ENCODE results near the gene LHFPL6.
A peak's percentile ranks its signal among the peaks of the same experiment; 100 is the strongest.

The LHFPL6 gene

DNA sequence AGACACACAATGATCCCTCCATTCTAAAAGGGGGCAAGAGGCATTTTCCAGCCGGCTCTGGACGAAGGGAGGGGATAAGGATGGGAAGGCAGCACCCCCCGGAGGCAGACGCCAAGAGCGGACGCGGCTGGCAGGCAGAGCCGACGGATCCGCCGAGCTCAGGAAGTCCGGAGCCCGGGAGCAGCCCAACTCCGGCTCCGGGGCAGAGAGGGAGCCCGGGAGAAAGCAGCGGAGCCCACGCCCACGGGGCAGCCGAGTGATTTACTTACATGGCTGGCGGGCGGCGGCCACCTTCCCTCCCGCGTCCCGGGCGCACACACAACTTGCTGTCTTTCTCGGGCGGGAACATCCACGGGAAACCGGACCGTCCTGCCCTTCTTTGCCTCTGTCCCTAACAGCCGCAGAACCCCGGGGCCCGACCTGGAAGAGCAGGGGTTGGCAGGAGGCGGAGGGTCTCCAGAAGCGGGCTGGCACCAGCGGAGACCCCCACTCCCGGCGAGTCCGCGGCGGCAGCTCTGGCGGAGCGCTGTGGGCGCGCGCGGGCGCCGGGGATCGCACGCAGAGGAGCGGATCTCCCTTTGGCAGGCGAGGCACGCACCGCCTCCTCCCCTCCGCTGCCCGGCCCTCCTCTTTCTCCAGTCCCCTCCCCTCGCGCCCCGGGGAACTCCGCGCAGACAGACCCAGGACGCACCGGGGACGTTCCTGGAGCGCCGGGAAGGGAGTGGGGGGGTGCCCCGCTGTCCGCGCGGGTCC, at the start of gene LHFPL6:
LHFPL6 (minus strand) TSS at position 580 of the 753 bp plus-strand sequence.
- no peak for DNase-seq (ENCODE audit: low read depth in 2 of 2, low spot score in 1 of 2)

DNA sequence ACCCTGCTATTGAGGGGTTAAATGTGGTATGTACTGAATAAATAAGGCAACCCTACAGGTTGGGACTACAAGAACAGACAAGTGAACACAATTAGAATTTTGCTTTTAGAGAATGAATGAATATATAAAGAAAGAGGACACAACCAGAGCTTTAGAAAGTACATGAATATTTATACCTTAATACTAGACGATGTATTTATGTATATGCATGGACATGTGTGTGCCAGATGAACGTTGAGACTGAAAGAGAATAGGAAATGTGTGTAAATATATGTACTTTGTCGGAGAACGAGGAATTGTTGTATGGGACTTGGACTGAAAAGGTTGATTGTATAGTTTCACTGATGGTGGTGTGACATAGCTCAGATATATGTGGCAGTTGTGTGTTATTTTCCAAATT, 43.1 kb upstream of the LHFPL6 start:
- no peak for DNase-seq (ENCODE audit: low read depth in 2 of 2, low spot score in 1 of 2)

DNA sequence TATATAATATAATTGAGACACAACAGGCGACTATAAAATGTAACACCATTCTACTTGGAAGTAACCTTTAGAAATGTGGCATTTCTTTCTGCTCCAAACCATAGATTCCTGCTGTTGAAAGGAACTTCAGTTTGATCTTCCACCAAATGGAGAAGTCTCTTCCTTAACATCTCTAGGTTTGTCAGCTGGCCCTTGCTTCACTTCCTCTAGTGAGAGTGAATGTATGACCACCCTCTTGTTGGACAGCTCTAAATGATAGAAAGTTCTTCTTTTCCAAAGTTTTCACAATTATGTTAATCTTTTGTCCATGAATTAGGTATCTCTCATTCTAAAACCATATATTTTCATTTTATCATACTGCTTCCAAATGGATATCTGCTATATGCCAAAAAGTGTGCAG, 38.7 kb upstream of the LHFPL6 start:
- no peak for DNase-seq (ENCODE audit: low read depth in 2 of 2, low spot score in 1 of 2)

DNA sequence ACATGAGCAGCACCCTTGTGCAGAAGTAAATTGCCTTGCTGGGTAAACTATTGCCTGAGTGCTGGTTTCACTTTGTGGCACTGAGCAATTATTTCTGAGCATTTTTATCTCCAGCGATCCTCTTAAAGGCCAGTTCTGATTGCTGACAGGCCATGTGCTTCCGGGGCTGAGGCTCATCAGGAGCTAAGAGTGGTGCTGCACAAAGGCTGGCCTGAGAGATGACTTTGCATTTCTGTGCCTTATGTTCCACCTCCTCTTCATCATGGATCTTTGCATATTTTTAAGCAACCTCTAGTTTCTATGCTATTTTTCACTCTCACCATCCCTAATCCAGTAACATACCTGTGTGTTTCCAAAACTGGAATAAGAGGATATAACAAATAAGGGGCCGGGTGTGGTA, 34.9 kb upstream of the LHFPL6 start:
- no peak for DNase-seq (ENCODE audit: low read depth in 2 of 2, low spot score in 1 of 2)

DNA sequence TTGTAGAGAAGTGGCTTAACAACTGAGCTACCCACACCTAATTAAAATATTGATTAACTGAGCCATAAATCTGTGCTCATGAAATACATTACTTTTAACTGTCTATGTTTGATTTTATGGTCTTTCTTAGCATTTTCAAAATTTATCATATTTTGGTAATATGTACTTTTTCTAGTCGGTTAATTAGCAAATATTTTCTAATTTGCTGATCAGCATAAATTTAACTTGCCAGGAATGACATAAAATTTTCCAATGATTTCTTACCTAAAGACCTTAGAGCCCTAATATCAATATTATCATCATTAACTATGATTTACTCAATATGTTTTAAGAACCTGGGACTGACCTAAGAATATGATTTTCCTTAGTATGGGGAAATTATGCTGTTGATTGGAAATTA, 32.6 kb upstream of the LHFPL6 start:
- no peak for DNase-seq (ENCODE audit: low read depth in 2 of 2, low spot score in 1 of 2)

DNA sequence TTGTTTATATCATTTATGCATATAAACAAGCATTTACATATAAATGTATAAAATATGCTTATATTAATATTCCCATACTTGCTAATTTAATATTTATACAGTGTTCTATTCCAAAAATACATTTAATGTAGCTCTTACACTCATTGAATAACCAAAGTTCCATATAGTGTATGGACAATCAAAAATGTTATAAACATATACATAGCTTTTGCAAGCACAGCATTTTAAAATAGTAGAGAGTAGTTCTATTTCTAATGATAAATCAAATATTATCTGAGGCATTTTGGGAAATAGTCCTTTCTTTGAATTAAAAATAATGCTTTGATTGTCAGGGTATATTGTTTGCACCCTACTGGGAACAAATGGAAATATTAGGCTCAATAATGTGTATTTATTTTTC, 30.0 kb upstream of the LHFPL6 start:
- DNase-seq (ENCODE audit: low read depth in 2 of 2, low spot score in 1 of 2), result no peak

DNA sequence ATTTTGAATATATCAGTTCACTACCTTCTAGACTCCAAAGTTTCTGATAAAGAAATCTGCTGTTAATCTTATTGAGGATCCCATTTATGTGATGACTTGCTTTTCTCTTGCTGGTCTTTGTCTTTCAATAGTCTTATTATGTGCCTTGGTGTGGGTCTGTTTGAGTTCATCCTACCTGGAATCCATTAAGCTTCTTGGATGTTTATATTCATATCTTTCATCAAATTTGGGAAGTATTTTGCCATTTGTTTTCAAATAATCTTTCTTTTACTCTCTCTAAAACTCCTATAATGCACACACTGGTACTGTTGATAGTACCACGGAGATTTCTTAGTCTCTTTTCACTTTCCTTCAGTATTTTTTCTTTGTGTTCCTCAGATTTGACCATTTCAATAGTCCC, 28.3 kb upstream of the LHFPL6 start:
- no peak for DNase-seq (ENCODE audit: low read depth in 2 of 2, low spot score in 1 of 2)

DNA sequence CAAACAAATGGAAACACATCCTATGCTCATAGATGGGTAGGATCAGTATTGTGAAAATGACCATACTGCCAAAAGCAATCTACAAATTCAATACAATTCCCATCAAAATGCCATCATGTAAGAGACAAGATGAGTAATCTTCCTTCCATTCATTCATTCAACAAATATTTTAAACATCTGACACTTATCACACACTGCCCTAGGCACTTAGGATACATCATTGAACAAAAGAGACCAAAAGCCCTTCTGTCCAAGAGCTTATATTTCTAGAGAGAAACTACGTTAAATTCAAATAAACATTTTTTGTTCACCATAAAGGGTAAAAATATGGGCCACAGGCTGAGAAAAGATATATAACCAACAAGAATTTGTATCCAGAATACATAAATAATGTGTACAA, 20.5 kb upstream of the LHFPL6 start:
- DNase-seq (ENCODE audit: low read depth in 2 of 2, low spot score in 1 of 2), result no peak

DNA sequence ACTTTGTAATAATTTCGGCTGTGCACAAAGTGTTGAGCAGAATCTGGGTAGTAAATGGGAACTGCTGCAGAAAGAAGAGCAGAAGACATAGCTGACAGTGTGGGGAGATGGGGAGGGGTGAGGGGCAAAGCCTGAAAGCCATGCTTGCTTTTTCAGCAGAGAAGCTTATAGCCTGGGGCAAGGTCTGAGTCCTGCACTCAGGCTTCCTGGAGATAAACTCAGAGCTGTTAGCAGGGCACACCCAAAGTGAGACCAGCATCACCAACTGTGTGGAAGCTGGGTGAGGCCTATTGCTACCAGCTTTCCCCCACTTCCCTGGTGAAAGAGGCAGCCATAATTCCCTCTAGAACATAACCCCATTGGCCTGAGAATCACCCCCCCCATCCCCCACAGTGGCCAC, 15.6 kb upstream of the LHFPL6 start:
- no peak for DNase-seq (ENCODE audit: low read depth in 2 of 2, low spot score in 1 of 2)

DNA sequence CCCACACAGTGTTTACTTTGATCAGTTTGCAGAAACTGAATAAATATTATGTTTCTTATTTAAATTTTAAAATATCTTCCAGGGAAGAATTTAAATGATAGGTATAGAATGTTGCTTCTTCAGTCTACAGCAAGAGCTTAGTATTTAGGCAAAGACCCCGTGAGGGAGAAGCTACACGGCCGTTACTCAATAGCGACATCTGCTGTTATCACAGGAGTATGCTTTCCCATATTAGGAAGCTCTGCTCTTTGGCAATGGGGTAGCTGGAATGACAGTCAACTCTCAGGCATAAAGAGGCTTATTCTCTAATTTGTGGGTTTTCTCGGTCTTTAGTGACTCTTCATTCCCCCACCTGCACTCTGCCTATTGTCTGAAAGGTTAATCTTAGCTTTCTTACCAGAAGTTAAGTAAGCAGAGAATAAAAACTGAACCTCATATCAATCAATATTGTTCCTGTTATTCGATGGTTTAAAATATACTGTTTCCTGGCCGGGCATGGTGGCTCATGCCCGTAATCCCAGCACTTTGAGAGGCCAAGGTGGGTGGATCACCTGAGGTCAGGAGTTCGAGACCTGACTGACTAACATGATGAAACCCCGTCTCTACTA, 13.2 kb upstream of the LHFPL6 start:
- DNase-seq (ENCODE audit: low read depth in 2 of 2, low spot score in 1 of 2), result no peak

DNA sequence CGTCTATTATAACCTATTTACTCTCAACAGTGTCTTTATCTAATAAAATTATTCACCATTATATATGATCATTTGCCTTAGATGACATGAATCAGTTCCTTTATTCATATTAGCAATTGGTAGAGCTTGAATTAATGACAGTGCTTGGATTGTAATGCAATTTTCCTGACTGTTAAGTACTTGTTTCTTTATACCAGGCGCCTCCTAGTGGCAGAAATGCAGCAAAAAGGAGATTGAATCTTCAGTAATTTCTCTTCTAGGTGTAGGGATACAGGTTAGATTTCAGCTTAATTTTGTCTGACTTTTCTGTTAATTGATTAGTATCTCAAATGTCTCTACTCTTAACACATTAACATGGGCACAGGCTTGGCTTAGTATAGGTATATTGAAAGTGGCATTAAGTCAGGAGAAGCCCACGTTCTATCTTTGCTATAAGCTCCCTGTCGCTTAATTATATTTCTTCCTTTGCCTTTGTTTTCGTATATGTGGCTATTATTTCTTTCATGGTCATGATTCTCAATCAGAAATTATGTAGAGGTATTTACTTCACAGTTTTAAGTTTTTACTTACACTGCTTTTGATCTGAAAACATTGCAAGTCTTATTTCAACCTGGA, 9.1 kb upstream of the LHFPL6 start:
- peak; percentile 16 to 33 for DNase-seq (ENCODE audit: low read depth in 2 of 2, low spot score in 1 of 2)

DNA sequence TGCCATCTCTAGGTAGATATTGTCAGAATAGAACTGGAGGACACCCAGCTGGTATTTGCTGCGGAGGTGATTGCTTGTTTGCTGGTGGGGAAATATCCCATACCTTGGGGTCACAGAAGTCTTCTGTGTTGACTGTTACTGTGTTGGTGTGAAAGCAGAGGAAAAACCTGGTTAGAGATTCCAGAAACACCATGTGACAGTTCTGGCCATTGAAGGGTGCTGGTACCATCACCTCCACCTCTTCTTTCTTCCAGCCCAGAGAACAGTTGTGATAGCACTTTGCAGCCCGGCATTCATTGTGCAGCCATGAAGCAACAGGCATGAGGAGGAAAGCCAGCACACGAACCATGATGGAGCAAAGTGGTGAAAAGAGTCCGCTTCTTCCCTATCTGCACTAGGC, 4.9 kb upstream of the LHFPL6 start:
- DNase-seq (ENCODE audit: low read depth in 2 of 2, low spot score in 1 of 2), result no peak

DNA sequence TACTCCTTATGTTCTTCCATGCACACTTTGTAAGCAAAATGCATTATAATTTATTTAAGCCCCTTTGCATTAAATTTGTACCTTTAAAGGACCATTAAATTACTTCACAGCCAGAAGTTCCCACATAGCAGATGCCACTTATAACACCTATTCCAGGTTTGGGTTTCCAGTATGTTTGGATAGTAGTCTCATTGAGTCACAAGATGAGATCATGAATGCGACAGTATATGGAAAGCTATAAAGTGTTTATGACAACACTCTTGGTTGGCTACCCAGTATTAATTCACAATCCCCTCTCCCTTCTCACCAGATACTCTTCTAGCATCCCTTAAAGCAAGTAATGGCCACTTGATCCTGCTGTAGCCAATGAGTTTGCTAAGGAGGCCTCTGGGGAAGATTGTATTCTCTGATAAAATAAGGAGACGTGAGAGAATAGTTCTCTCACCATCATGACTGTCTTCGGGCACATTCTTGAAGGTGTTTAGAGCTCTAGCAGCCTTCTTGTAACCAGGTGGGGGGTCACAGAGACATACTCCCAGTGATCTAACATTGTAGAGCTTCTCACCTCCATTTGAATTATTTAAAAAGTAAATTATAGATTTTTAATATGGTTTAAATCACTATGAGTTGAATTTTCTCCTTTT, 2.8 kb upstream of the LHFPL6 start:
- DNase-seq (ENCODE audit: low read depth in 2 of 2, low spot score in 1 of 2), result no peak

DNA sequence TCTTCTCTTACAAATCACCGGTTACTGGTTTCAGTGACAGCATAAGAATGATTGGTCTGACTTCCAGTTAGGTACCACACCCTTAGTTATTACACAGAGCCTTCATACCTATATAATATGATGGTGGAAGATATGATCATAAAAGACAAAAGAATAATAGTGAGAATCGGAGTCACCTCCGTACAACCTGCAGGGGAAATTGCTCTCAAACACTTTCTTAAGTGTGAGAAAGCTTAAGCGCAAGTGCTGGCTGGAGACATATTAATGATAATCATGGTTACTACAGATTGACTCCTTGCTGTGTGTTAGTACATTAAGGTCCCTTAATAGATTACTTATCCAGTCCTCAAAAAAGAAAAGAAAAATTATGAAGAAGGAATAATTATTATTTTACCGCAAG, 1.8 kb upstream of the LHFPL6 start:
- DNase-seq (ENCODE audit: low read depth in 2 of 2, low spot score in 1 of 2), result no peak

DNA sequence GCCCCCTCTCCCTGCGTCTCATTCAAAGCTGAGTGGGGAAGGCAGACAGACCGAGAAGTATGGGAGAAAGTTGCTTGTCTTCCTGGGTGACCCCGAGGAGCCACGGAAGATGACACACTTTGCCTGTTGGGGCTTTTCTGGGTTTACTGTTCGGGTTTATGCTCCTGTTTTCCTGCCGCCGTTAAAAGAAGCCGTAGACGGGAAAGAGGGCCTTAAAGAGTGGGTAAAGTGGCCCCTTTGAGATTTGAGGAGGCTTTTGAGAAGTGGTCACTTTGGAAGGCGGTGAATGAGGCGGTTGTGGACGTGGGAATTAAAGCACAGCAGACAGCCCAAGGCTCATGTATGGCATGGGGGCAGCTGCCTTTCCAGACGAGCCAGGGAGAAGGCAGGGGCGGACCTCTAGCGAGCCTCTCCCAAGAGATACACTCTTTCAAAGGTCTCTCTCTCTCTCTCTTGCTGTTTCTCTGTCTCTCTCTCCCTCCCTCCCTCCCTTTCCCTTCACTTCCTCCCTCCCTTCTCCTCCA, 493 bp upstream of the LHFPL6 start:
- DNase-seq (ENCODE audit: low read depth in 2 of 2, low spot score in 1 of 2), result no peak

DNA sequence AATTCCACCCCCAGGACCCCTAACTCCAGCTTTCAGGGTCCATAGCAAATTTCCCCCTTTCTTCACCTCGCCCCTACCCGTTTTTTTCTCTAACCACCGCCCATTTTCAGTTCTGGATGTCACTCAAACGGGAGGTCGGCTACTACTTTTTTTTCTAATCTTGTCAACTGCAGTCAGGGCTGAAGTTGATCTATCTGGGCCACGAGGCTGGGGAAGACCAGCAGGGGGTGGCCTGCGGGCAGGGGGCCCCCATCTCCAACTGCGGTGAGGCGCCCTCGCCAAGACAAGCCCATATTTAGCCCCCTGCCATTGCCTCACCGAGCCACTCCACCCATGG, 748 bp downstream of the LHFPL6 start:
- DNase-seq (ENCODE audit: low read depth in 2 of 2, low spot score in 1 of 2), result no peak

DNA sequence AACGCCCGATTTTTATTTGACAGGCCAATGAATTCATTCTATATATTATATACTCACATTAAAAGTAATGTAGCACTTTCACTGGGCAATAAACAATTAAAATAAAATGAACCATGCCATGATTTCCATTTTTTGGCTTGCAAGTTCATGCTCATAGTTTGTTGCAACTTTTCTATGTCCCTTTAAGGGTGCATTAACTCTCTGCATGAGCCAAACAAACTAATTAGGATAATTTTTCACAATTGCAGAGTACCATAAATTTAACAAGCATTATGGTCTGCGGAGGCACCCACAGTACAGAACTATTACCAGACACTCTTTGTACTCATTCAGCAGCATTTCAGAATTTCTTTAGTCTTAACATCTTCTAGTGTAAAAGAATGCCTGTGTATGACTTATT, 1.4 kb downstream of the LHFPL6 start:
- DNase-seq (ENCODE audit: low read depth in 2 of 2, low spot score in 1 of 2), result no peak

DNA sequence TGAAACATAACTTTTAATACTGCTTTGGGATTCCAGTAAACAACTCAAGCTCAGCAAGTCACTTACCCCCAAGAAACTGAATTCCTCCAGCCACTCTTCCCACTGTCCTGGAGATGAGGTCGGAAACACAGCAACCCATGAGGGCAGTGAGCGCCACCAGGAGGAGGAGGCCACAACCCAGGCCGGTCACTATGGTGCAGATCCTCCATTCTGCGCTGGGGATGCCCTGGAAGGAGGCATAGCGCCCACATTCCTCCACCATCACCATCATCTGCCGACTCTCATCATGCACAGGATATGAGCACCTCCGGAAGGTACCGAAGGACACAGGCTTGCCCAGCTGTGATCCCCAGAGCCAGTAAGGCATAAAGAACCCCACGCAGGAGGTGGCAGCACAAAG, 2.2 kb downstream of the LHFPL6 start:
- DNase-seq (ENCODE audit: low read depth in 2 of 2, low spot score in 1 of 2), result no peak

DNA sequence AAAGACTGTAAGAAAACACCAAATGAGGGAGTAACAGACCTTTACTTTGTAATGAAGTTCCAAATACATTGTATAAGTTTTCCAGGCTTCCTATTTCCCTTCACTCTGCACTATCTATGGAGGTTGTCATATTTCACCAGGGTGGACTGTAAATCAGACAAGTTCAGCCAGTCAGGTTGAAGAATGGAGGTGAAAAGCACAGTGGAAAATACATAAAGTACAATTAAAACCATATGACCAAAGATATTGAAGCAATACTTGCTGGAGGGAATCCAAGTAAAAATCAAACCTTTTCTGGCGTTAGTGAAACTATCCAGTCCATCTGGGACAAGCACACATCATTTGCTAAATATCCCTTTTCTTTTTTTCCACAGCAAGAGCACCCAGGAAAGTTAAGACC, 3.2 kb downstream of the LHFPL6 start:
- DNase-seq (ENCODE audit: low read depth in 2 of 2, low spot score in 1 of 2), result no peak

DNA sequence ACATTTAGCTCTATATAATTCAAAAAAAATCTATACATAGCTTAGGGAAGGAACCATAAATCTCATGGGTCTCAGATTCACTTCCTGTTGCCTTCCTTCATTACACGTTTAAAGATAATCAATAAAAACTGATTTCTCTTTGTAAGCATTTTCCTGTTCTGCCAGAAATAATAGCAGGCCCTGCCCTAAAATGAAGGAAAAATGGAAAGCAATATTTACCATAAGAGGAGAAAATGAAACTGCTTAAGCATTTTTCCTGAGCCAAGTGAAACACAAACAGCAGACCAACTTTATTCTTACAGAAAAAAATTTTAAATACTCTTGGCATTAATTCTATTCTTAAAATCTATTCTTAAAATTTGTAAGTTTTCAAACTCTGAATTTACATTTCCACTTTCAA, 4.0 kb downstream of the LHFPL6 start:
- no peak for DNase-seq (ENCODE audit: low read depth in 2 of 2, low spot score in 1 of 2)

DNA sequence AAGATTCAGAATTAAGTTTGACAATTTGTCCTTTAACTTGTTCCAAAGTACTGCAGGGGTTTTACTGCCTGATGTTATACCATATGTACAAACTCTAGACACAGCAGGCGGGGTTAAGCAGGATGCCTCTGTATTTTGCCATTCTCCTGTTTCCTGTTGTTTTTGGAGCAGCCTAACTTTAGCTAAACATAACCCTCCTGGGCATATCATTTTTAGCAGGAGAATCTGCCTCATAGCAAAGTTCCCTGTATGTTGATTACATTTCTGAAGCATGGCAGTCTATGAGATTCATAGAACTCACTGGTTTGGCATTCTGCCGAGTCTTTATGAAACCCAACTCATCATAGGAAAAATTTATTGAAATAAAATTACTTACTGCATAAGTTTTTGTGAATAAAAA, 5.2 kb downstream of the LHFPL6 start:
- DNase-seq (ENCODE audit: low read depth in 2 of 2, low spot score in 1 of 2), result no peak

DNA sequence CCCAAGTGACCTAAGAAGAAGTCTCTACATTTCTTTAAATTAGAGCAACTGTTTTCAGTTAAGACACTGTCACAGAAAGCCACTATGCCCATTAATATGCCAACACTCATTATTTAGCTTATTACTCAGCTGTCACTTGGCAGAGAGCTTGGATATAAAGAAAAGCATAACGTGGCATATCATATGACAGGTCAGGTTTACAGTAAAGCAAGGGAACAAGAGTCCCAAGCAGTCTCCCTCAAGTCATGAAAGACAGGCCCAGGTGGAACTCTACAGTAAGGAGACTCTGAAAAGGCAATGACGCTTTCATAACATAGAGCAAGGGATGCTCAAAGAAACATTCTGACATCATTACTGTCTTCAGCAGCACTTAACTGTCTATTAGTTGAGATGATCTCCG, 6.3 kb downstream of the LHFPL6 start:
- DNase-seq (ENCODE audit: low read depth in 2 of 2, low spot score in 1 of 2), result no peak

All from stimulated activated CD8-positive, alpha-beta memory T cell treated with anti-CD3 and anti-CD28 coated beads, Interleukin-4, amount 100 ng/mL, for 1 hour (primary cell).